SK-N-SH (cell line): ENCODE data around the gene PAX9. TPM values are rescaled to one million over a fixed set of nuclear protein-coding genes. Genes with fewer than 3 reads are reported as not detected.
A peak's percentile ranks its signal among the peaks of the same experiment; 100 is the strongest.

Source experiments
- CTCF ChIA-PET: fragments of 300-600, 350-600 bp; formaldehyde crosslinking; extraction: SDS; loops from one replicate; lab custom pipeline; 2021; lab: Yijun Ruan, JAX
- POLR2A ChIA-PET: fragments of 350-600 bp; sonication (Branson Sonifier 250); formaldehyde crosslinking; extraction: SDS; loops from one replicate; lab custom pipeline; 2020; ENCODE audit warnings: antibody characterized with exemption, inconsistent platforms; lab: Yijun Ruan, JAX
- DNase-seq: peaks from one replicate; pipeline ENCODE4 v3.0.0; 2012
- H2AFZ ChIP-seq: fragments of 200-600 bp; sonication (generic); 2 replicates; pipeline ENCODE4 v1.8.1; 2016; ENCODE audit warnings: antibody characterized with exemption, mild to moderate bottlenecking, low read depth
- H3F3A ChIP-seq: fragments of 200-600 bp; sonication (generic); replicated peaks from 2 replicates; pipeline ENCODE3; 2016; ENCODE audit warnings: antibody characterized with exemption, mild to moderate bottlenecking; ENCODE audit not compliant: insufficient read depth
- H3K27ac ChIP-seq, 2 experiments: fragments of 200-500 bp in 1 of 2; fragments of 200-600 bp in 1 of 2; sonication (Bioruptor generic) in 1 of 2; sonication (generic), shearing (Covaris generic) in 1 of 2; 2 replicates each; pipeline versions ENCODE4 v1.5.1 to v1.6.1; 2014 to 2016; ENCODE audit warnings: low read depth in 2 of 2, inconsistent platforms in 1 of 2, low read length in 1 of 2, mild to moderate bottlenecking in 1 of 2, mixed read lengths in 1 of 2
- H3K27me3 ChIP-seq: fragments of 200-600 bp; sonication (generic), shearing (Covaris generic); 2 replicates; pipeline ENCODE4 v1.6.1; 2016; ENCODE audit warnings: mixed run types; ENCODE audit not compliant: insufficient read depth
- H3K36me3 ChIP-seq, 2 experiments: fragments of 200-500 bp in 1 of 2; fragments of 200-600 bp in 1 of 2; sonication (Bioruptor generic) in 1 of 2; sonication (generic) in 1 of 2; replicated peaks in 1 of 2; 2 replicates each; pipeline versions ENCODE3 to v1.5.1; 2014 to 2016; ENCODE audit warnings: low read length in 1 of 2, mild to moderate bottlenecking in 1 of 2; ENCODE audit not compliant: insufficient read depth in 2 of 2, control insufficient read depth in 1 of 2
- H3K4me1 ChIP-seq, 2 experiments: fragments of 200-500 bp in 1 of 2; fragments of 200-600 bp in 1 of 2; sonication (Bioruptor generic) in 1 of 2; sonication (generic), shearing (Covaris generic) in 1 of 2; 2 replicates each; pipeline versions ENCODE4 v1.5.1 to v1.6.1; 2014 to 2016; ENCODE audit warnings: low read depth in 1 of 2, low read length in 1 of 2, mixed run types in 1 of 2; ENCODE audit not compliant: insufficient read depth in 2 of 2, control insufficient read depth in 1 of 2
- H3K4me2 ChIP-seq: fragments of 200-600 bp; sonication (generic), shearing (Covaris generic); 2 replicates; pipeline ENCODE4 v1.6.1; 2017; ENCODE audit warnings: mixed run types
- H3K4me3 ChIP-seq, 2 experiments: fragments of 200-500 bp in 1 of 2; fragments of 200-600 bp in 1 of 2; sonication (Bioruptor generic) in 1 of 2; sonication (generic), shearing (Covaris generic) in 1 of 2; 2 replicates each; pipeline versions ENCODE4 v1.5.1 to v1.8.1; 2014 to 2016; ENCODE audit warnings: low read depth in 2 of 2, inconsistent platforms in 1 of 2, low read length in 1 of 2, mild to moderate bottlenecking in 1 of 2, mixed read lengths in 1 of 2, moderate library complexity in 1 of 2
- H3K79me2 ChIP-seq: fragments of 200-600 bp; sonication (generic); 2 replicates; pipeline ENCODE4 v1.8.1; 2017; ENCODE audit warnings: mild to moderate bottlenecking; ENCODE audit not compliant: insufficient read depth
- H3K9ac ChIP-seq: fragments of 200-600 bp; sonication (generic); 2 replicates; pipeline ENCODE4 v1.6.1; 2017; ENCODE audit warnings: mixed run types
- H3K9me2 ChIP-seq: fragments of 200-600 bp; sonication (generic); 2 replicates; pipeline ENCODE4 v1.6.1; 2017; ENCODE audit warnings: mixed run types
- H3K9me3 ChIP-seq: fragments of 200-600 bp; sonication (generic); 2 replicates; pipeline ENCODE4 v1.6.1; 2017; ENCODE audit warnings: mixed run types, mild to moderate bottlenecking, moderate library complexity
- H4K20me1 ChIP-seq: fragments of 200-600 bp; sonication (generic); 2 replicates; pipeline ENCODE4 v1.6.1; 2017; ENCODE audit warnings: mild to moderate bottlenecking, mixed run types; ENCODE audit not compliant: insufficient read depth
- EZH2phosphoT487 ChIP-seq: fragments of 200-600 bp; sonication (generic); IDR thresholded peaks from 2 replicates; pipeline ENCODE4 v1.6.1; 2017; ENCODE audit warnings: low read depth, mixed run types, mild to moderate bottlenecking, antibody characterized with exemption, moderate library complexity, borderline replicate concordance
- FOXJ3 ChIP-seq: sonication (generic); formaldehyde crosslinking; IDR thresholded peaks from 2 replicates; pipeline ENCODE4 v1.5.1; 2020; ENCODE audit warnings: mild to moderate bottlenecking, missing genetic modification reagents
- NFIC ChIP-seq: IDR thresholded peaks from 2 replicates; pipeline ENCODE4 v1.4.0; 2012; ENCODE audit warnings: borderline replicate concordance
- NRF1 ChIP-seq: IDR thresholded peaks from 2 replicates; pipeline ENCODE4 v1.6.1; 2012; ENCODE audit warnings: low read depth, mild to moderate bottlenecking, low read length
- RFX5 ChIP-seq: IDR thresholded peaks from 2 replicates; pipeline ENCODE4 v1.6.1; 2012; ENCODE audit warnings: mild to moderate bottlenecking, improper control_type of control experiment, low read length
- SIN3A ChIP-seq: IDR thresholded peaks from 2 replicates; pipeline ENCODE4 v1.6.1; 2012; ENCODE audit warnings: low read depth, mild to moderate bottlenecking, low read length, moderate library complexity, borderline replicate concordance
- TAF1 ChIP-seq: IDR thresholded peaks from 2 replicates; pipeline ENCODE4 v1.6.1; 2012; ENCODE audit warnings: low read depth, mild to moderate bottlenecking, low read length, moderate library complexity, borderline replicate concordance
- TCF12 ChIP-seq: IDR thresholded peaks from 2 replicates; pipeline ENCODE4 v1.4.0; 2012
- YY1 ChIP-seq: IDR thresholded peaks from 2 replicates; pipeline ENCODE4 v1.4.0; 2012; ENCODE audit warnings: low read depth, mild to moderate bottlenecking
- WGBS: methylation state at CpG from one replicate; pipeline ENCODE4 v1.1.6; 2017; ENCODE audit warnings: low lambda C conversion rate; 5-methylcytosine and 5-hydroxymethylcytosine counted together
- polyA plus RNA-seq, 3 experiments: library from polyadenylated mRNA; depleted of rRNA; stranded (reverse); fragments of >200 nt; gene quantifications; 2 replicates each; pipeline ENCODE4 v1.2.3, GENCODE V29; 2012
- TF ChIP-seq, protein P1 (sequence below): IDR thresholded peaks from 2 replicates; pipeline ENCODE4 v1.4.0; 2012; ENCODE audit warnings: low read depth, borderline replicate concordance
- TF ChIP-seq, protein P2 (sequence below): fragments of 150-350 bp; IDR thresholded peaks from 2 replicates; pipeline ENCODE4 v1.6.1; 2016; ENCODE audit warnings: mild to moderate bottlenecking, low read depth, low read length
- TF ChIP-seq, protein P3 (sequence below): IDR thresholded peaks from 2 replicates; pipeline ENCODE4; 2012
- TF ChIP-seq, protein P4 (sequence below): IDR thresholded peaks from 2 replicates; pipeline ENCODE4 v1.4.0; 2012; ENCODE audit warnings: low read depth
- TF ChIP-seq, protein P5 (sequence below): IDR thresholded peaks from 2 replicates; pipeline ENCODE4 v1.6.1; 2012; ENCODE audit warnings: mild to moderate bottlenecking, low read depth, low read length, moderate library complexity

The PAX9 gene
- polyA plus RNA-seq, 1 of the 3 experiments (the other 2 are of a cell fraction) = not detected

DNA sequence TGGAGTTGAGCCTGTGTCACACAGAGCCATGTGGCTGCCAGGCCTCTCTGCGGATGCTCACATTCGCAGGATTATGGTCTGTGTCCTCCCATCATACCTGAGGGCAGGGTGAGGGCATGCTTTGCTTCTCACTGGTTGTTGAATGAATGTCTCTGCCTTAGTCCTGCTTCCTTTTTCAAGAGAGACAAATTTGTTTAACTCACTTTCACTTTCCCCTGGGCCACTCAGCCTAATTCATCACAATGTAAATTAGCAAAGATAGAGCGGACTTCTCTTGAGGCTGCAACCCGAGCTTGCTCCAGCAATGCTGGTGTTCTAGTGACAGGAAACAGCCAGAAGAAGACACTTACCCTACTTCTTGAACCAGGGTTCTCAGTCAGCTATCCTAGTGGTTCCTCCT is 35.5 kb upstream of the PAX9 start:
- Histone ChIP-seq H3K4me1 (no peaks in the 10 kb centered on the region), H3K9me3 (no peaks in the 10 kb centered on the region), H3K9ac (no peak overlapping the region), H3F3A (no peaks in the 10 kb centered on the region), H4K20me1 (no peaks in the 10 kb centered on the region), H2AFZ (no peak overlapping the region), H3K79me2 (no peaks in the 10 kb centered on the region), H3K36me3 (no peaks in the 10 kb centered on the region), H3K9me2 (peaks cover 5% of the 10 kb centered on the region; the same call in 1 of the 2 replicates), H3K27ac (no peak overlapping the region), H3K4me2 (0 out of 2 replicates have a peak overlapping the region, but pooled peaks have one; percentile 15), H3K4me3 (no peak overlapping the region), H3K27me3 (no peaks in the 10 kb centered on the region)
- ChIA-PET CTCF (no interaction called here), POLR2A (no interaction called here)
- TF ChIP-seq, protein P1, sequence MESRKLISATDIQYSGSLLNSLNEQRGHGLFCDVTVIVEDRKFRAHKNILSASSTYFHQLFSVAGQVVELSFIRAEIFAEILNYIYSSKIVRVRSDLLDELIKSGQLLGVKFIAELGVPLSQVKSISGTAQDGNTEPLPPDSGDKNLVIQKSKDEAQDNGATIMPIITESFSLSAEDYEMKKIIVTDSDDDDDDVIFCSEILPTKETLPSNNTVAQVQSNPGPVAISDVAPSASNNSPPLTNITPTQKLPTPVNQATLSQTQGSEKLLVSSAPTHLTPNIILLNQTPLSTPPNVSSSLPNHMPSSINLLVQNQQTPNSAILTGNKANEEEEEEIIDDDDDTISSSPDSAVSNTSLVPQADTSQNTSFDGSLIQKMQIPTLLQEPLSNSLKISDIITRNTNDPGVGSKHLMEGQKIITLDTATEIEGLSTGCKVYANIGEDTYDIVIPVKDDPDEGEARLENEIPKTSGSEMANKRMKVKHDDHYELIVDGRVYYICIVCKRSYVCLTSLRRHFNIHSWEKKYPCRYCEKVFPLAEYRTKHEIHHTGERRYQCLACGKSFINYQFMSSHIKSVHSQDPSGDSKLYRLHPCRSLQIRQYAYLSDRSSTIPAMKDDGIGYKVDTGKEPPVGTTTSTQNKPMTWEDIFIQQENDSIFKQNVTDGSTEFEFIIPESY = no peak
- TF ChIP-seq, protein P2, sequence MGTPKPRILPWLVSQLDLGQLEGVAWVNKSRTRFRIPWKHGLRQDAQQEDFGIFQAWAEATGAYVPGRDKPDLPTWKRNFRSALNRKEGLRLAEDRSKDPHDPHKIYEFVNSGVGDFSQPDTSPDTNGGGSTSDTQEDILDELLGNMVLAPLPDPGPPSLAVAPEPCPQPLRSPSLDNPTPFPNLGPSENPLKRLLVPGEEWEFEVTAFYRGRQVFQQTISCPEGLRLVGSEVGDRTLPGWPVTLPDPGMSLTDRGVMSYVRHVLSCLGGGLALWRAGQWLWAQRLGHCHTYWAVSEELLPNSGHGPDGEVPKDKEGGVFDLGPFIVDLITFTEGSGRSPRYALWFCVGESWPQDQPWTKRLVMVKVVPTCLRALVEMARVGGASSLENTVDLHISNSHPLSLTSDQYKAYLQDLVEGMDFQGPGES = no peak
- TF ChIP-seq FOXJ3 (no peak), NFIC (no peak), EZH2phosphoT487 (no peak), TAF1 (no peak), SIN3A (no peak), RFX5 (no peak), TCF12 (no peak)
- TF ChIP-seq, protein P3, sequence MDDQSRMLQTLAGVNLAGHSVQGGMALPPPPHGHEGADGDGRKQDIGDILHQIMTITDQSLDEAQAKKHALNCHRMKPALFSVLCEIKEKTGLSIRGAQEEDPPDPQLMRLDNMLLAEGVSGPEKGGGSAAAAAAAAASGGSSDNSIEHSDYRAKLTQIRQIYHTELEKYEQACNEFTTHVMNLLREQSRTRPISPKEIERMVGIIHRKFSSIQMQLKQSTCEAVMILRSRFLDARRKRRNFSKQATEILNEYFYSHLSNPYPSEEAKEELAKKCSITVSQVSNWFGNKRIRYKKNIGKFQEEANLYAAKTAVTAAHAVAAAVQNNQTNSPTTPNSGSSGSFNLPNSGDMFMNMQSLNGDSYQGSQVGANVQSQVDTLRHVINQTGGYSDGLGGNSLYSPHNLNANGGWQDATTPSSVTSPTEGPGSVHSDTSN = no peak
- TF ChIP-seq, protein P4, sequence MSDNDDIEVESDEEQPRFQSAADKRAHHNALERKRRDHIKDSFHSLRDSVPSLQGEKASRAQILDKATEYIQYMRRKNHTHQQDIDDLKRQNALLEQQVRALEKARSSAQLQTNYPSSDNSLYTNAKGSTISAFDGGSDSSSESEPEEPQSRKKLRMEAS = no peak
- no peak for DNase-seq
- WGBS = 13% methylated on average over 4 of the region's 4 CpGs

DNA sequence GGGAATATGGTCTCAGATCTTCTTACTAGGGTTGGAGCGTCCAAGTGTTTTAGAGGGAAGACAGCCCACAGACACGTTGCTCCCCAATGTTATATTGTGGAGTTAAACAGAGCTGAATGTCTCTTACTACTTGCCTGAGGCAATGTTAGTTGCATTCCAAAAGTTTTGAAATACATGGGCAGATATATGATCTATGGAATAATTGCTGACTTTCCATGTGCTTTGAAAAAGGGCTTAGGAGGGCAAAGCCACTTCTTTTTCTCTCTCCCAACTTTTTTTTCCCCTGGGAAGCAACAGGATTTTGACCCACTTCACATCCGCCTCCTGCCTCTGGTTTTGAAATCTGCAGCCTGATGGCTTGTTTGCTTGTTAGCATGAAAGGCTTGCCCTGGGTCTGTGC is 33.7 kb upstream of the PAX9 start:
- POLR2A ChIA-PET = no interaction called here
- TF ChIP-seq, protein P5, sequence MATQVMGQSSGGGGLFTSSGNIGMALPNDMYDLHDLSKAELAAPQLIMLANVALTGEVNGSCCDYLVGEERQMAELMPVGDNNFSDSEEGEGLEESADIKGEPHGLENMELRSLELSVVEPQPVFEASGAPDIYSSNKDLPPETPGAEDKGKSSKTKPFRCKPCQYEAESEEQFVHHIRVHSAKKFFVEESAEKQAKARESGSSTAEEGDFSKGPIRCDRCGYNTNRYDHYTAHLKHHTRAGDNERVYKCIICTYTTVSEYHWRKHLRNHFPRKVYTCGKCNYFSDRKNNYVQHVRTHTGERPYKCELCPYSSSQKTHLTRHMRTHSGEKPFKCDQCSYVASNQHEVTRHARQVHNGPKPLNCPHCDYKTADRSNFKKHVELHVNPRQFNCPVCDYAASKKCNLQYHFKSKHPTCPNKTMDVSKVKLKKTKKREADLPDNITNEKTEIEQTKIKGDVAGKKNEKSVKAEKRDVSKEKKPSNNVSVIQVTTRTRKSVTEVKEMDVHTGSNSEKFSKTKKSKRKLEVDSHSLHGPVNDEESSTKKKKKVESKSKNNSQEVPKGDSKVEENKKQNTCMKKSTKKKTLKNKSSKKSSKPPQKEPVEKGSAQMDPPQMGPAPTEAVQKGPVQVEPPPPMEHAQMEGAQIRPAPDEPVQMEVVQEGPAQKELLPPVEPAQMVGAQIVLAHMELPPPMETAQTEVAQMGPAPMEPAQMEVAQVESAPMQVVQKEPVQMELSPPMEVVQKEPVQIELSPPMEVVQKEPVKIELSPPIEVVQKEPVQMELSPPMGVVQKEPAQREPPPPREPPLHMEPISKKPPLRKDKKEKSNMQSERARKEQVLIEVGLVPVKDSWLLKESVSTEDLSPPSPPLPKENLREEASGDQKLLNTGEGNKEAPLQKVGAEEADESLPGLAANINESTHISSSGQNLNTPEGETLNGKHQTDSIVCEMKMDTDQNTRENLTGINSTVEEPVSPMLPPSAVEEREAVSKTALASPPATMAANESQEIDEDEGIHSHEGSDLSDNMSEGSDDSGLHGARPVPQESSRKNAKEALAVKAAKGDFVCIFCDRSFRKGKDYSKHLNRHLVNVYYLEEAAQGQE = no peak
- TF ChIP-seq, protein P3 = no peak
- TF ChIP-seq, protein P1 = no peak
- no peak for TF ChIP-seq TAF1
- no peak for TF ChIP-seq FOXJ3
- TF ChIP-seq NRF1 = no peak
- TF ChIP-seq, protein P4 = no peak
- no peak for TF ChIP-seq YY1

More for the DNA sequence above, 33.7 kb upstream of the PAX9 start:
- Histone ChIP-seq H3K27me3 (no peaks in the 10 kb centered on the region), H3K27ac (no peak overlapping the region), H3K9me2 (no peaks in the 10 kb centered on the region), H3K36me3 (no peaks in the 10 kb centered on the region), H2AFZ (no peak overlapping the region), H3K79me2 (no peaks in the 10 kb centered on the region), H3K9me3 (no peaks in the 10 kb centered on the region), H4K20me1 (no peaks in the 10 kb centered on the region), H3K4me2 (no peak overlapping the region), H3K4me3 (no peak overlapping the region), H3K4me1 (no peaks in the 10 kb centered on the region), H3K9ac (no peak overlapping the region), H3F3A (no peaks in the 10 kb centered on the region)
- 5% methylated on average over 3 of the region's 3 CpGs for WGBS
- CTCF ChIA-PET = no interaction called here
- DNase-seq = no peak
